HG03060 (cell line): ENCODE data around the gene LCMT1.
"Not testable (repeated sequence)": the region's sequence is repeated elsewhere in the genome, so short reads cannot be mapped to it uniquely, and the experiment has no call there.

Experiments used
- ATAC-seq: cut with Tn5 transposase; IDR thresholded peaks from one replicate; pipeline ENCODE4 v1.9.1; 2021; ENCODE audit warnings: low read depth, moderate number of reproducible peaks; ENCODE audit not compliant: unreplicated experiment

LCMT1 gene

GRCh38 chr16:25181236-25181635 is 69.7 kb downstream of the LCMT1 start:
- not testable (repeated sequence) for ATAC-seq

- ATAC-seq, result no peak
Observed at GRCh38 chr16:25184771-25185170, 73.2 kb downstream of the LCMT1 start.

- no peak for ATAC-seq
Observed at GRCh38 chr16:25187491-25187795, 75.9 kb downstream of the LCMT1 start.

GRCh38 chr16:25189305-25189704 is 77.8 kb downstream of the LCMT1 start:
- ATAC-seq, result no peak

DNA sequence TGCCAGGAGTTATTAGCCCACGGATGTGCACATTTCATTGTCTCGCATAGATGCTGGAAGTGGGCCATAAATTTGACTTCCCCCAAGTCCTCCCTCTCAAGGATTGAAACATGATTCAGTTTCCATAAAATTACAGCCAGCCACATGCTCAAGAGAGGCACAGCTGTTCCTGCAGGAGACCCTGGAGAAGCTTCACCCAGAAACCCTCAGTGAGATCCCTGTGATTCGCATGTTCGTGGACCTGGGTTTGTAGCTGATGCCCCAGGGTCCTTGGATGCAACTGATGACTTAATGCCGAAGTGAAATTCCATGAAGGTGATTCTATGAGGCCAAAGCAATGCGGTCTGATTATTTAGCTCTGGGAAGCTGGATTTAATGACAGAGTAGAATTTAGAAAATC is 80.6 kb downstream of the LCMT1 start:
- no peak for ATAC-seq

- ATAC-seq, result no peak
Observed at GRCh38 chr16:25194273-25194878, 82.8 kb downstream of the LCMT1 start.

DNA sequence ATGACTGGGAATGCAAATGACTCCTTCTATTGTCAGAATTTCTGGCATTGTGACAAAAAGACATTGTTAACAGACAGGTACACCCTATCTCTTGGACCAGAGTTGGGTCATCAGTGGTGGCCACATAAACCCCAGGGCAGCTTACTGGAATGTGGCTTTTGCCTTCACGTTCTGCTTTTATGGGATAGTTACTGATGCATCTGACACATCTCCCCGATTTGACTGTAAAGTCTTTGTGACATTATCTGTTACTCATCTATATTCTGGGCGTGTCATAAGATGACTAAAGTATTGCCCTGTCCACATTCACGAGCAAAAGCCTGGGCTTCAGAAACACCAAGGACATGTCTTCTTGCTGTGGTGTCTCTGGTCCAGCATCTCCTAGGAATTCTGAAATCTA is 86.5 kb downstream of the LCMT1 start:
- no peak for ATAC-seq

DNA sequence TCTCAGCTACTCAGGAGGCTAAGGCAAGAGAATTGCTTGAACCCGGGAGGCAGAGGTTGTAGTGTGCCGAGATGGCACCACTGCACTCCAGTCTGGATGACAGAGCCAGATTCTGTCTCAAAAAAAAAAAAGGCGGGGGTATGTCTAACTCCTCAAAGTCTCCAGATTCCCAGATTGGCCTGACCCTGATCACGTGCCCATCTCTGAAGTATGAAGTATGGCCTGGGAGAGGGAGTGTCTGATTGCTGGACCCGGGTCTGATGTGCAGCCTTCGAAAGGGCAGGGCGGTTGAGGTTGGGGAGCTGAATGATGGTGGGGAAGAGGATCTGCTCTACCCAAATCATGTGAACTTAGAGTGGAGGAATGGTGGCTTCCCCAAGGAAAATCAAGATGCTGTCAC is 87.9 kb downstream of the LCMT1 start:
- no peak for ATAC-seq

GRCh38 chr16:25210758-25211157 is 99.2 kb downstream of the LCMT1 start:
- ATAC-seq, result no peak

DNA sequence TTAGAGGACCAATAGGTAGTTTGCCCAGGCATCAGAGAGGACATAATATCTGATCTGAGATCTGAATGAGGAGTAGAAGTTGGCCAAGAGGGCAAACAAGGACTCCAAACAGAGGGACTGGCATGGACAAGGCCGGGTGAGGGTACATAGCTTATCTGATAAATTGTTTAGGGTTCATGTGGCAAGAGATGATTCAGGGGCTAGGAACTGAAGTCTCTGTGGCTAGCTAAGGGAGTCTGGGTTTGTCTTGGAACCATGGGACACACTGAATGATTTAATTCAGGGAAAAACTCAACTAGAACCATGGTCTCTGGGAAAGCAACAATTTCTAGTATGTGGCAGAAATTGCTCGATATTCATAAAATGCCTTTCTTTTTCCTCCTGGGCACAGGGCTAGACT is 101.1 kb downstream of the LCMT1 start:
- ATAC-seq, result no peak

DNA sequence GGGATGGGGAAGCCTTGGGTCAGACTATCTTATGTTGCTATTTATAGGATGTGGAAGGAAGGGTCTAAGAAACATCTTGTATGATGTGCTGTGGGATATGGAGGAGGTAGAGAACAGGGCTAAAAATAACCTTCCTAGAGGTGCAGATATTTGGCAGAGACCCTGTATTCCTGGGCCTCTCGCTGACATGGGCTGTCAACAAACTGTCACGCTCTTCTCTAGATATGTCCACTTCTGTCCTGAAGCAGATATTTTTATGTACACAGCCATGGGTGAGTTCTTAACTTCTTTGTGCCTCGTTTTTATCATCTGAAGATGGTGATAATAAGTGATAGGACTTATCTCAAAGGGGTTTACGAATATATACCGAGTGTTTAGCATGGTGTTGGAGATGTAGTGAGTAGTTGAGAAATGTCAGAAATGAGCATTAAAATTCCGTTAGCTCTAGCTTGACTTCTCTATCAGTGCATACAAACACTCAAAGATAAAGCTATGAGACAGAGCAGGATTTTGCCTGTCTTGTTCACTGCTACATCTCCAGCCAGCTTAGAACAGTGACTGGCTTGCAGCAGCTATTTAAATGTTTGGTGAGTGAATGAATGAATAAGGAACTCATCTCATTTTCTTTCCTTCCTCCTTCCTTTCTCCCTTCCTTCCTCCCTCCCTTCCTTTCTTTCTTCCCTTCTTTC is 102.3 kb downstream of the LCMT1 start:
- no peak for ATAC-seq

DNA sequence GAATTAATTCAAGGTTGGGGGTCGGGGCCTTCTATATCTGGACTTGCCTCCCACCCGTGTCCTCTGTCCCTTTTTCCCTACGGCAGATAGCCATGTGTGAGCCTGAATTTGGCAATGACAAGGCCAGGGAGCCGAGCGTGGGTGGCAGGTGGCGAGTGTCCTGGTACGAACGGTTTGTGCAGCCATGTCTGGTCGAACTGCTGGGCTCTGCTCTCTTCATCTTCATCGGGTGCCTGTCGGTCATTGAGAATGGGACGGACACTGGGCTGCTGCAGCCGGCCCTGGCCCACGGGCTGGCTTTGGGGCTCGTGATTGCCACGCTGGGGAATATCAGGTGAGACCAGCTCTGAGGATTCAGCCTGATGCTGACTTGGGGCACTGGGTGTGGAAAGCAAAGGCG is 105.6 kb downstream of the LCMT1 start:
- ATAC-seq, result no peak

GRCh38 chr16:25217921-25218320 is 106.4 kb downstream of the LCMT1 start:
- ATAC-seq, result no peak

- no peak for ATAC-seq
Observed at GRCh38 chr16:25219070-25219737, 107.7 kb downstream of the LCMT1 start.

GRCh38 chr16:25222959-25223358 is 111.4 kb downstream of the LCMT1 start:
- ATAC-seq, result no peak

DNA sequence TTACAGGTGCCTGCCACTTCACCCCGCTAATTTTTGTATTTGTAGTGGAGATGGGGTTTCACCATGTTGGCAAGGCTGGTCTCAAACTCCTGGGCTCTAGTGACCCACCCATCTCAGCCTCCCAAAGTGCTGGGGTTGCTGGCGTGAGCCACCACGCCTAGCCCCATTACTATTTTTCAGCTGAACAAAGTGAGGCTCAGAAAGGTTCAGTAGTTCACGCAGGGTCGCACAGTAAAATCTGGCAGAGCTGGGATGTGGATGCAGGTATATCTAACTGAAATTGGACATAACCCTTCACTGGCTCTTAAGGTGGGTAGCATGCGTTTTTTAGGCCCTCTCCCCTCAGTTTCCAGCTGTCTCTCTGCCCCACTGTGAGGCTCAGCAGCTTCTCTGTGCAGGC is 112.4 kb downstream of the LCMT1 start:
- no peak for ATAC-seq

GRCh38 chr16:25224731-25225319 is 113.3 kb downstream of the LCMT1 start:
- ATAC-seq, result no peak
